Stimulated activated CD4-positive, alpha-beta T cell treated with anti-CD3 and anti-CD28 coated beads, Interleukin-15, amount 100 ng/mL, for 24 hours (primary cell): Measurements from ENCODE around the gene ATAD5.
A peak's percentile ranks its signal among the peaks of the same experiment; 100 is the strongest.
"Not testable (repeated sequence)": the region's sequence is repeated elsewhere in the genome, so short reads cannot be mapped to it uniquely, and the experiment has no call there.

Experiments
- DNase-seq: peaks from one replicate; pipeline ENCODE4 v3.0.0-alpha.2; 2020

Gene ATAD5

GRCh38 chr17:30823421-30823820 is 8.3 kb upstream of the ATAD5 start:
- no peak for DNase-seq

DNA sequence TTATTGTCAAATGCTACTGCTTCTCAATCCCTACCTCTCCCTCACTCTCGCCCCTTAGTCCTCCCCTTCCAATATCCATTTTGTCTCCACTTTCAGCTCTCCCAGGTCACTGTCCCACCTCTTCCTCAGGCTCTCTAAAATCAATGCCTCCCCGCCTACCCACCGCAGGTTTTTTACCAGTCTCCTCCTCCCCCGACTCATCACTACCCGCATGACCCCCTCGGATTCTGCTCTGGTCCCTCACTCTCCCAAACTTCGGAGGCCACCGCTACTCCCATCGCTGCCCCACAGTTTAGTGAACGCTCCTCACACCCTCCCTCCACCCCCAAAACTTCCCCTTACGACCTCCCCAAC is 7.8 kb upstream of the ATAD5 start:
- DNase-seq: peak; percentile 57

GRCh38 chr17:30824356-30825145 is 7.2 kb upstream of the ATAD5 start, which contains the start of gene CRLF3:
CRLF3 (minus strand) TSS chr17:30824692; CDS start chr17:30824651, 41 bp downstream.
- peak; percentile 93 for DNase-seq

DNA sequence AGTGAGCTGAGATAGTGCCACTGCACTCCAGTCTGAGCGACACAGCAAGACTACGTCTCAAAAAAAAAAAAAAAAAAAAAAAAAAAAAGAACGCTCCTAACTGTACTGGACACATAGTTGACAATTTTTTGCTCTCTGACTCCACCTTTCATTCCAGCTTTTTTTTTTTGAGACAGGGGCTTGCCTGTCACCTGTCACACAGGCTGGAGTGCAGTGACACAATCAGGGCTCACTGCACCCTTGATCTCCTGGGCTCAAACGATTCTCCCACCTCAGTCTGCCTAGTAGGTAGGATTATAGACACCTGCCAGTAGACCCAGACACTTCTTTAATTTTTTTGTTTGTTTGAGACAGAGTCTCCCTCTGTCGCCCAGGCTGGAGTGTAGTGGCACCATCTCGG is 4.7 kb upstream of the ATAD5 start:
- no peak for DNase-seq

GRCh38 chr17:30829022-30829421 is 2.7 kb upstream of the ATAD5 start:
- no peak for DNase-seq

- no peak for DNase-seq
These were observed 509 bp upstream of the ATAD5 start for GRCh38 chr17:30831257-30831656.

DNA sequence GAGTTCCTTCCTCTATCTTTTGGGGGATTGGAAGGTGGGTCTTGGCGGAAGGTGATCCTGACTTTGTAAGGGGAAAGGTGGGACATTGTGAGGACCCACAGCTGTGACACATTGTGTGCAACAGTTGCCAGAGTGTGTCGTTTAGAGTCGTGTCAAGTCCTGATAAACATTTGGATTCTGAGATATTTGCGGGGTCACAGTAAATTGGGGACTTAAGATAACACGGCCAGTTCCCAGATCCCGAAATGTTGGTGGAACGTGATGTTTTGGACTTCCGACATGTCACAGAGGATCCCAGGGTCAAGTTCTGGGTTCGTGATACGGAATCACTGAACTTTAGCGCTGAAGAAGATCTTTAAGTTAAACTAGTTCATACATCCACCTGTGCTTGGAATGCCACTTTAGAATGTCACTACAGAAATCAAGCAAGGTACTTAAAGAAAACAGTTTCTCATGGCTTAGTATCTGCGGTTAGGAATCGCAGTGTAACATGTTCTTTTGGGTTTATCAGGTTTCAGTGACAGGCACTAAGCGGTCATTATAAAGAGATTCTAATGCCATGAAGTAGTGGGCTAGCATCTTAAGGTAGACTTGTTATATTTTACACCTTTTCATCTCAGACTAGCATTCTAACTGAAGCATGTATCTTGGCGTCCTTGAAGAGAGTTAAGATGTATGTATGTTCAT is 815 bp downstream of the ATAD5 start:
- no peak for DNase-seq

GRCh38 chr17:30838202-30838807 is 6.5 kb downstream of the ATAD5 start:
- no peak for DNase-seq

- DNase-seq: no peak
These were observed 9.0 kb downstream of the ATAD5 start for GRCh38 chr17:30840771-30841170.

- DNase-seq: no peak
These were observed 16.3 kb downstream of the ATAD5 start for GRCh38 chr17:30848021-30848420.

- DNase-seq: no peak
These were observed 22.4 kb downstream of the ATAD5 start for GRCh38 chr17:30854146-30854545.

GRCh38 chr17:30858556-30859250 is 26.9 kb downstream of the ATAD5 start:
- no peak for DNase-seq

DNA sequence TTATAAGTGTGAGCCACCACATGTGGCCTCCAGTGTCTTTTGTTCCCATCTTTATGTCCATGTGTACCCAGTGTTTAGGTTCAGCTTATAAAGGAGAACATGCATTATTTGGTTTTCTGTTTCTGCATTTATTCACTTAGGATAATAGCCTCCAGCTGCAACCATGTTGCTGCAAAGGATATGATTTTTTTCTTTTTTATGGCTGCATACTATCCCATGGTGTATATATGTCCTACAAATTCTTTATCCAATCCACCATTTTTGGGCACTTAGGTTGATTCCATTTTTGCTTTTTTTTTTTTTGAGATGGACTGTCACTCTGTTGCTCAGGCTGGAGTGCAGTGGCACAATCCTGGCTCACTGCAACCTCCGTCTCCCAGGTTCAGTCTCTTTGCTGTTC is 32.9 kb downstream of the ATAD5 start:
- no peak for DNase-seq

- DNase-seq: no peak
These were observed 37.2 kb downstream of the ATAD5 start for GRCh38 chr17:30869005-30869404.

- no peak for DNase-seq
These were observed 54.4 kb downstream of the ATAD5 start for GRCh38 chr17:30886187-30886586.

DNA sequence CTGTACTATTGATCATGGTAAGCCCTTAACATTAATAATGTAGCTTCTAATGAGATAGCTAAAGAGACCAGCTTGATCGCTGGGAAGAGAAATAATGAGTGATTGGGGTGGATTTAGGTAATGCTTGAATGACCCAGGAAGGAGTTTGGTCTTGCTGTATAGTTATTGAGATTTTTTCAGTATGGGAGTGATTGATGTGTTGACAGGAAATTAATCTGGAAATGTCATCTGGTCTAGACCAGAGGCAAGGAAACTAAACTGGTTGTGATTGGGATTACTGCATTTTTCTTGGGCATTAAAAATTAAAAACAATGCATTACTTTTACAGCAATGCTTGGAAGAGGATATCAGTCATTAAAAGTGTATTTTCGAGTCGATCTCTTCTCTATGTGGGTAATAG is 62.5 kb downstream of the ATAD5 start:
- no peak for DNase-seq

- no peak for DNase-seq
These were observed 65.5 kb downstream of the ATAD5 start for GRCh38 chr17:30897311-30897710.

GRCh38 chr17:30905742-30906100 is 74.0 kb downstream of the ATAD5 start:
- peak; percentile 31 for DNase-seq

- DNase-seq: peak; percentile 93
These were observed 74.5 kb downstream of the ATAD5 start, which contains the start of gene TEFM for GRCh38 chr17:30906101-30906911. TEFM (minus strand) TSS chr17:30906238; CDS start chr17:30906198, 40 bp downstream.

GRCh38 chr17:30908717-30909420 is 77.1 kb downstream of the ATAD5 start:
- no peak for DNase-seq

DNA sequence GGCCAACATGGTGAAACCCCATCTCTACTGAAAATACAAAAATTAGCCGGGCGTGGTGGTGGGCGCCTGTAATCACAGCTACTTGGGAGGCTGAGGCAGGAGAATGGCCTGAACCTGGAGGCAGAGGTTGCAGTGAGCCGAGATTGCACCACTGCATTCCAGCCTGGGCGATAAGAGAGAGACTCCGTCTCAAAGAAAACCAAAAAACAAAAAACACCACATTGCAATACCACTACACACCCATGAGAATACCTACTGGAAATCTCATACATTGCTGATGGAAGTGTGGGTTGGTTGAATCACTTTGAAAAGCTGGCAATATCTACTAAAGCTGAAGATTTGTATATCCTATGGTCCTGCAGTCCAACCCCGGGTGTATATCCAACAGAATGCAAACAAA is 78.4 kb downstream of the ATAD5 start:
- not testable (repeated sequence) for DNase-seq

DNA sequence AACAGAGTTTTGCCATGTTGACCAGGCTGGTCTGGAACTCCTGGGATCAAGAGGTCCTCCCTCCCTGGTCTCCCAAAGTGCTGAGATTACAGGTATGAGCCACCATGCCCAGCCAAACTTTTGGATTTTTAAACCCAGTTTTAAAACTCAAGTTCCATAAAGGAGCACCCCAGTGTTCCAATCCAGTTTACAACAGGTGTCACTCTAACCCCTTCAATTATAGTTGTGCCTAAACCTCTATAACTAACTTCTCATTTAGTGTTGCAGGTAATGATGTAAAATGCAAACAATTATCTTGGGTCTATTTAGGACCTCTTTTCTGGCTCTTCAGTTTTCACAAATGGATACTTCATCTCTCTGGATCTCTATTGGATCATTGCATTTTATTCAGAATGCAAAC is 82.2 kb downstream of the ATAD5 start:
- no peak for DNase-seq
